GM23338 (cell line): ENCODE measurements around the gene BTBD9. TPM values are rescaled to one million over a fixed set of nuclear protein-coding genes. Genes with fewer than 3 reads are reported as not detected.

Experiments used
- ATAC-seq: fragments of 200-7000 bp; cut with Tn5 transposase; 3 replicates; pipeline ENCODE4 v1.9.1; 2020
- DNase-seq: peaks from one replicate; pipeline ENCODE4 v3.0.0-alpha.2; 2015; ENCODE audit warnings: low spot score
- H2AFZ ChIP-seq: fragments of 200-600 bp; sonication (generic); 2 replicates; pipeline ENCODE4 v1.8.0; 2016; ENCODE audit warnings: antibody characterized with exemption, mild to moderate bottlenecking, moderate library complexity
- H3F3A ChIP-seq: fragments of 200-600 bp; sonication (generic); replicated peaks from 2 replicates; pipeline ENCODE4 v1.8.0; 2017; ENCODE audit warnings: antibody characterized with exemption, mixed run types, low read depth
- H3K27ac ChIP-seq: fragments of 200-600 bp; sonication (generic); 2 replicates; pipeline ENCODE4 v1.6.1; 2016; ENCODE audit warnings: low read depth
- H3K27me3 ChIP-seq: fragments of 200-600 bp; sonication (generic); 2 replicates; pipeline ENCODE4 v1.8.0; 2016; ENCODE audit warnings: mild to moderate bottlenecking, mixed run types, moderate library complexity; ENCODE audit not compliant: insufficient read depth
- H3K36me3 ChIP-seq: fragments of 200-600 bp; sonication (generic); 2 replicates; pipeline ENCODE4 v1.8.0; 2016; ENCODE audit warnings: mild to moderate bottlenecking; ENCODE audit not compliant: insufficient read depth
- H3K4me1 ChIP-seq: fragments of 200-600 bp; sonication (generic); 2 replicates; pipeline ENCODE4 v1.8.0; 2016; ENCODE audit warnings: mild to moderate bottlenecking, moderate library complexity; ENCODE audit not compliant: insufficient read depth
- H3K4me2 ChIP-seq: fragments of 200-600 bp; sonication (generic); 2 replicates; pipeline ENCODE4 v1.7.1; 2017; ENCODE audit warnings: mixed run types
- H3K4me3 ChIP-seq: fragments of 200-600 bp; sonication (generic); 2 replicates; pipeline ENCODE4 v1.6.1; 2016; ENCODE audit warnings: mixed run types
- H3K79me2 ChIP-seq: fragments of 200-600 bp; sonication (generic); replicated peaks from 2 replicates; pipeline ENCODE4 v1.8.0; 2017; ENCODE audit warnings: mild to moderate bottlenecking; ENCODE audit not compliant: insufficient read depth
- H3K9me2 ChIP-seq: fragments of 200-600 bp; sonication (generic); 2 replicates; pipeline ENCODE4 v1.8.0; 2017; ENCODE audit not compliant: insufficient read depth
- H4K20me1 ChIP-seq: fragments of 200-600 bp; sonication (generic); replicated peaks from 2 replicates; pipeline ENCODE4 v1.8.0; 2017; ENCODE audit warnings: mild to moderate bottlenecking; ENCODE audit not compliant: insufficient read depth
- H3K27ac Mint-ChIP-seq: 2 replicates; pipeline ENCODE4 v1.8.0; 2020; ENCODE audit warnings: inconsistent platforms, mild to moderate bottlenecking, moderate library complexity, mixed read lengths
- H3K27me3 Mint-ChIP-seq: 3 replicates; pipeline ENCODE4 v1.8.0; 2022; ENCODE audit warnings: low read depth, mild to moderate bottlenecking, moderate library complexity, mixed read lengths, inconsistent platforms; ENCODE audit not compliant: insufficient read depth, poor library complexity
- H3K36me3 Mint-ChIP-seq: 3 replicates; pipeline ENCODE4 v1.8.0; 2021; ENCODE audit warnings: low read depth, mild to moderate bottlenecking, inconsistent platforms, moderate library complexity, mixed read lengths
- H3K4me1 Mint-ChIP-seq: 3 replicates; pipeline ENCODE4 v1.8.0; 2020; ENCODE audit warnings: mild to moderate bottlenecking, inconsistent platforms, mixed read lengths
- H3K4me3 Mint-ChIP-seq: 3 replicates; pipeline ENCODE4 v1.8.0; 2021; ENCODE audit warnings: moderate library complexity, mild to moderate bottlenecking, inconsistent platforms, mixed read lengths
- H3K9me3 Mint-ChIP-seq: 3 replicates; pipeline ENCODE4 v1.8.0; 2020; ENCODE audit warnings: moderate library complexity, mild to moderate bottlenecking, inconsistent platforms, mixed read lengths
- CREB1 ChIP-seq: fragments of 250-450 bp; sonication (Bioruptor Pico); IDR thresholded peaks from 2 replicates; pipeline ENCODE4 v1.5.0; 2020; ENCODE audit warnings: low read depth, mild to moderate bottlenecking, moderate library complexity
- EZH2 ChIP-seq: fragments of 200-600 bp; sonication (generic); IDR thresholded peaks from one replicate; pipeline ENCODE4 v1.8.0; 2017; ENCODE audit warnings: antibody characterized with exemption, mild to moderate bottlenecking, low read depth; ENCODE audit not compliant: unreplicated experiment
- EZH2phosphoT487 ChIP-seq: fragments of 200-600 bp; sonication (generic); IDR thresholded peaks from one replicate; pipeline ENCODE4 v1.8.1; 2018; ENCODE audit warnings: antibody characterized with exemption; ENCODE audit not compliant: unreplicated experiment
- JUNB ChIP-seq: IDR thresholded peaks from one replicate; pipeline ENCODE4 v1.6.1; 2016; ENCODE audit warnings: antibody characterized with exemption; ENCODE audit not compliant: unreplicated experiment
- NANOG ChIP-seq: IDR thresholded peaks from 2 replicates; pipeline ENCODE4 v1.6.1; 2016; ENCODE audit warnings: antibody characterized with exemption, borderline replicate concordance
- POLR2AphosphoS5 ChIP-seq: IDR thresholded peaks from 2 replicates; pipeline ENCODE4 v1.6.1; 2016; ENCODE audit warnings: antibody characterized with exemption, low read depth
- STAT1 ChIP-seq: IDR thresholded peaks from one replicate; pipeline ENCODE4 v1.6.1; 2016; ENCODE audit warnings: antibody characterized with exemption; ENCODE audit not compliant: unreplicated experiment
- ZNF331 ChIP-seq: fragments of 250-450 bp; sonication (Bioruptor Pico); IDR thresholded peaks from 2 replicates; pipeline ENCODE4 v1.5.0; 2020; ENCODE audit warnings: low read depth, mild to moderate bottlenecking, moderate library complexity
- polyA plus RNA-seq: library from polyadenylated mRNA; unstranded; fragments of >200 nt; fragmentation: Nextera tagmentation; extraction: Ambion mirVana; gene quantifications from 2 replicates; pipeline ENCODE4 v1.2.1, GENCODE V29; 2016
- total RNA-seq: library from RNA; depleted of rRNA; stranded (reverse); fragments of >200 nt; shearing (Covaris generic); gene quantifications from 2 replicates; pipeline ENCODE4 v1.2.3, GENCODE V29; 2014
- TF ChIP-seq, protein P1 (sequence below): IDR thresholded peaks from 2 replicates; pipeline ENCODE4 v1.6.1; 2016; ENCODE audit warnings: antibody characterized with exemption

BTBD9 gene
- total and polyA plus RNA-seq, 2 experiments from 2014 or later = 4.2 to 5.3 TPM

GRCh38 chr6:38188677-38189335 lies 450.9 kb downstream of the BTBD9 start:
- Mint-ChIP-seq H3K4me3 (no peak overlapping the region), H3K27ac (no peak overlapping the region), H3K27me3 (peaks cover 4% of the 10 kb centered on the region), H3K9me3 (no peaks in the 10 kb centered on the region), H3K4me1 (peaks cover 36% of the 10 kb centered on the region), H3K36me3 (no peaks in the 10 kb centered on the region)
- H3K4me2 ChIP-seq = no peak overlapping the region
- ATAC-seq = no peak
- peaks cover 32% of the 10 kb centered on the region for H3K4me1 ChIP-seq
- no peak overlapping the region for H2AFZ ChIP-seq
- H3K27me3 ChIP-seq = no peaks in the 10 kb centered on the region
- H3K4me3 ChIP-seq = no peak overlapping the region
- no peaks in the 10 kb centered on the region for H4K20me1 ChIP-seq
- no peaks in the 10 kb centered on the region for H3K36me3 ChIP-seq
- no peaks in the 10 kb centered on the region for H3K9me2 ChIP-seq
- no peak overlapping the region for H3K27ac ChIP-seq
- H3F3A ChIP-seq = no peaks in the 10 kb centered on the region
- H3K79me2 ChIP-seq = no peaks in the 10 kb centered on the region
- TF ChIP-seq CREB1 (no peak), EZH2 (no peak), NANOG (no peak), STAT1 (no peak), EZH2phosphoT487 (no peak), POLR2AphosphoS5 (no peak), ZNF331 (CRISPR knock-in tag) (no peak)
- no peak for DNase-seq

DNA sequence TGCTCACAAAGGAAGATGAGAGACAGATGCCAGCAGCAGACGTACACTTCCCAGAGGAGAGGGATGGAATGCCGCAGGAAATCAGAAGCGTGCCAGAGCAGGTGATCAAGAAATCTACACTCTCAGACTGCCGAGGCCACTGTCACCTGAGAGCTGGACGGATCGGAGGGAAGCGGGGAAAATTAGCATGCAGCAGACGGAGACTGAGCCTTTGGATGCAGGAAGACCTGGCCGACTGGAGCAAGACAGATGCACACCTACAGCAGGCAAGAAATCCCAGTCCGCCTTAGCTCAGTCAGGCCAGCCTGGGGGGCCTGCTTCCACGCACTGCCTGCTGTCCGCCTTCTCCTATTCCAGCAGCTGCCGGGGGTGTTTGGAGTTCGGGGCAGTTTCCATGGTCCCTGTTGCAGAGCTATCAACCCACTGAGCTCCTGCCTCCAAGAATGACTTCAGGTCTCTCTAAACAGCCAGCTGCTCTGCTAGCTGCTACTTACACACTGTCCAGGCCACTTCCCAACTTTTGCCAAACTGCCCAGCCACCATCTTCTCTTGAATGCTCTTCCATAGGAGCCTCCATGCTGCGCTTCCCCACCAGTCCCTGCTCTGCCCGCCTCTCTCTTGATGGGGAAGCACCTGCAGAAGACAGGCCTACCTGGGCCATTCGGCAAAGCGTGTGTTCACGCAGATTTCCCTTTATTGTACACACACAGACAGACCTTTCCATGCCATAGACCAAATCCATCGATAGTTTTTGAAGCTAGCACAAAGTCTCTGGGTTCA lies 451.7 kb downstream of the BTBD9 start:
- Histone ChIP-seq H3K36me3 (no peaks in the 10 kb centered on the region), H3K27ac (no peak overlapping the region), H3K4me3 (no peak overlapping the region), H3K79me2 (no peaks in the 10 kb centered on the region), H3F3A (no peaks in the 10 kb centered on the region), H4K20me1 (no peaks in the 10 kb centered on the region), H3K4me2 (no peak overlapping the region), H2AFZ (no peak overlapping the region; the same call in 1 of the 2 replicates), H3K9me2 (no peaks in the 10 kb centered on the region), H3K27me3 (no peaks in the 10 kb centered on the region), H3K4me1 (peaks cover 24% of the 10 kb centered on the region)
- no peaks in the 10 kb centered on the region for H3K36me3 Mint-ChIP-seq
- TF ChIP-seq POLR2AphosphoS5 = no peak
- TF ChIP-seq, protein P1, sequence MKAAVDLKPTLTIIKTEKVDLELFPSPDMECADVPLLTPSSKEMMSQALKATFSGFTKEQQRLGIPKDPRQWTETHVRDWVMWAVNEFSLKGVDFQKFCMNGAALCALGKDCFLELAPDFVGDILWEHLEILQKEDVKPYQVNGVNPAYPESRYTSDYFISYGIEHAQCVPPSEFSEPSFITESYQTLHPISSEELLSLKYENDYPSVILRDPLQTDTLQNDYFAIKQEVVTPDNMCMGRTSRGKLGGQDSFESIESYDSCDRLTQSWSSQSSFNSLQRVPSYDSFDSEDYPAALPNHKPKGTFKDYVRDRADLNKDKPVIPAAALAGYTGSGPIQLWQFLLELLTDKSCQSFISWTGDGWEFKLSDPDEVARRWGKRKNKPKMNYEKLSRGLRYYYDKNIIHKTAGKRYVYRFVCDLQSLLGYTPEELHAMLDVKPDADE = no peak
- TF ChIP-seq EZH2 = no peak
- no peak for TF ChIP-seq ZNF331 (CRISPR knock-in tag)
- no peak for TF ChIP-seq JUNB
- no peak for TF ChIP-seq STAT1
- H3K9me3 Mint-ChIP-seq = no peaks in the 10 kb centered on the region
- no peak for ATAC-seq
- H3K27ac Mint-ChIP-seq = no peak overlapping the region
- no peak for DNase-seq
- peaks cover 28% of the 10 kb centered on the region for H3K4me1 Mint-ChIP-seq
- peaks cover 4% of the 10 kb centered on the region for H3K27me3 Mint-ChIP-seq
- no peak overlapping the region for H3K4me3 Mint-ChIP-seq
